Stimulated activated naive CD8-positive, alpha-beta T cell treated with anti-CD3 and anti-CD28 coated beads, Interleukin-15, amount 100 ng/mL, for 72 hours (primary cell): ENCODE results near the gene ATG12.
A peak's percentile ranks its signal among the peaks of the same experiment; 100 is the strongest.
"Not testable (repeated sequence)": the region's sequence is repeated elsewhere in the genome, so short reads cannot be mapped to it uniquely, and the experiment has no call there.

Experiments used
- ATAC-seq: fragments of 150-1000 bp; cut with Tn5 transposase; 2 replicates; pipeline ENCODE4 v1.10.0; 2021; ENCODE audit warnings: mild to moderate bottlenecking, moderate library complexity
- DNase-seq, 2 donors: peaks; one replicate each; pipeline ENCODE4 v3.0.0; 2021 to 2022
- H3K27ac Mint-ChIP-seq, 2 donors: one replicate each; pipeline ENCODE4 v1.8.0; 2022; ENCODE audit warnings: mild to moderate bottlenecking in 2 of 2, mixed read lengths in 2 of 2, moderate library complexity in 2 of 2
- H3K27me3 Mint-ChIP-seq: one replicate; pipeline ENCODE4 v1.8.0; 2022; ENCODE audit warnings: mixed read lengths
- H3K4me1 Mint-ChIP-seq: one replicate; pipeline ENCODE4 v1.8.0; 2022; ENCODE audit warnings: mild to moderate bottlenecking, mixed read lengths
- H3K4me3 Mint-ChIP-seq, 2 donors: one replicate each; pipeline ENCODE4 v1.8.0; 2022; ENCODE audit warnings: mild to moderate bottlenecking in 2 of 2, mixed read lengths in 2 of 2, moderate library complexity in 1 of 2
- H3K9me3 Mint-ChIP-seq, 2 donors: one replicate each; pipeline ENCODE4 v1.8.0; 2022; ENCODE audit warnings: mixed read lengths in 2 of 2

Gene ATG12

GRCh38 chr5:115841382-115842088, at the start of gene ATG12, which contains the start of gene AP3S1:
TSS of gene ATG12 (minus strand) at chr5:115841565. CDS start at chr5:115841552, 13 bp downstream.
TSS of gene AP3S1 (plus strand) at chr5:115841935. CDS start at chr5:115842038, 103 bp downstream.
- H3K27ac Mint-ChIP-seq, result peak within 1 kb of the TSS; percentile 98 to 99
- H3K4me1 Mint-ChIP-seq, result peaks cover 53% of the 10 kb centered on the region
- H3K4me3 Mint-ChIP-seq, result peak within 1 kb of the TSS; percentile 95 to 96
- no peaks in the 10 kb centered on the region for H3K9me3 Mint-ChIP-seq
- ATAC-seq (peak; percentile 92), DNase-seq (peak; percentile 88 to 90)
- no peaks in the 10 kb centered on the region for H3K27me3 Mint-ChIP-seq

- DNase-seq (no peak), ATAC-seq (no peak)
- H3K4me1 Mint-ChIP-seq, result no peaks in the 10 kb centered on the region
- H3K27ac Mint-ChIP-seq, result no peak overlapping the region
- H3K9me3 Mint-ChIP-seq, result no peaks in the 10 kb centered on the region
- H3K27me3 Mint-ChIP-seq, result no peaks in the 10 kb centered on the region
- H3K4me3 Mint-ChIP-seq, result no peak overlapping the region
These were observed 46.7 kb upstream of the ATG12 start for GRCh38 chr5:115888027-115888426.

GRCh38 chr5:115885208-115885607, 43.8 kb upstream of the ATG12 start:
- peaks cover 11 to 13% of the 10 kb centered on the region in 2 donors for H3K9me3 Mint-ChIP-seq
- not testable (repeated sequence) for H3K4me1 Mint-ChIP-seq, ATAC-seq, H3K4me3 Mint-ChIP-seq, H3K27me3 Mint-ChIP-seq, H3K27ac Mint-ChIP-seq, DNase-seq

GRCh38 chr5:115884704-115885103, 43.3 kb upstream of the ATG12 start:
- H3K4me1 Mint-ChIP-seq, result no peaks in the 10 kb centered on the region
- no peak overlapping the region for H3K4me3 Mint-ChIP-seq
- ATAC-seq (no peak), DNase-seq (no peak)
- peaks cover 16% of the 10 kb centered on the region in 2 donors for H3K9me3 Mint-ChIP-seq
- H3K27me3 Mint-ChIP-seq, result no peaks in the 10 kb centered on the region
- H3K27ac Mint-ChIP-seq, result no peak overlapping the region

GRCh38 chr5:115882434-115882833, 41.1 kb upstream of the ATG12 start:
- DNase-seq, H3K4me1 Mint-ChIP-seq, H3K27me3 Mint-ChIP-seq, ATAC-seq, H3K4me3 Mint-ChIP-seq, H3K27ac Mint-ChIP-seq: not testable (repeated sequence)
- peaks cover 20 to 29% of the 10 kb centered on the region in 2 donors for H3K9me3 Mint-ChIP-seq

GRCh38 chr5:115877342-115877741, 36.0 kb upstream of the ATG12 start:
- not testable (repeated sequence) for H3K4me1 Mint-ChIP-seq, DNase-seq, H3K4me3 Mint-ChIP-seq, H3K27me3 Mint-ChIP-seq, H3K27ac Mint-ChIP-seq, ATAC-seq
- peaks cover 20 to 29% of the 10 kb centered on the region in 2 donors for H3K9me3 Mint-ChIP-seq

GRCh38 chr5:115875447-115875846, 34.1 kb upstream of the ATG12 start:
- H3K27ac Mint-ChIP-seq, result no peak overlapping the region
- ATAC-seq, result no peak
- H3K4me3 Mint-ChIP-seq, result no peak overlapping the region
- no peaks in the 10 kb centered on the region for H3K27me3 Mint-ChIP-seq
- DNase-seq, result no peak
- H3K4me1 Mint-ChIP-seq, result no peaks in the 10 kb centered on the region
- peaks cover 9 to 21% of the 10 kb centered on the region in 2 donors for H3K9me3 Mint-ChIP-seq

- no peak overlapping the region for H3K27ac Mint-ChIP-seq
- peaks cover under 1 to 4% of the 10 kb centered on the region in 2 donors for H3K9me3 Mint-ChIP-seq
- DNase-seq (no peak), ATAC-seq (no peak)
- no peak overlapping the region for H3K4me3 Mint-ChIP-seq
- no peaks in the 10 kb centered on the region for H3K4me1 Mint-ChIP-seq
- H3K27me3 Mint-ChIP-seq, result no peaks in the 10 kb centered on the region
These were observed 32.0 kb upstream of the ATG12 start for GRCh38 chr5:115873392-115873791.

- ATAC-seq (no peak), DNase-seq (no peak)
- Mint-ChIP-seq H3K27me3 (no peaks in the 10 kb centered on the region), H3K4me3 (no peak overlapping the region), H3K4me1 (no peaks in the 10 kb centered on the region), H3K9me3 (no peaks in the 10 kb centered on the region), H3K27ac (no peak overlapping the region)
These were observed 31.1 kb upstream of the ATG12 start for GRCh38 chr5:115872447-115872846.

- ATAC-seq, result no peak
- no peaks in the 10 kb centered on the region for H3K9me3 Mint-ChIP-seq
- H3K27ac Mint-ChIP-seq, result no peak overlapping the region
- DNase-seq, result no peak
- H3K4me1 Mint-ChIP-seq, result no peaks in the 10 kb centered on the region
- H3K27me3 Mint-ChIP-seq, result no peaks in the 10 kb centered on the region
- no peak overlapping the region for H3K4me3 Mint-ChIP-seq
These were observed 28.0 kb upstream of the ATG12 start for GRCh38 chr5:115869256-115869795.

- Mint-ChIP-seq H3K27ac (peak overlapping the region in 1 of 2 donors; percentile 42), H3K4me3 (no peak overlapping the region), H3K27me3 (no peaks in the 10 kb centered on the region), H3K4me1 (peaks cover 25% of the 10 kb centered on the region), H3K9me3 (peaks cover 4 to 7% of the 10 kb centered on the region in 2 donors)
- ATAC-seq (no peak), DNase-seq (no peak)
These were observed 18.0 kb upstream of the ATG12 start for GRCh38 chr5:115859378-115859777.

GRCh38 chr5:115858396-115858795, 17.0 kb upstream of the ATG12 start:
- Mint-ChIP-seq H3K9me3 (peaks cover 12 to 14% of the 10 kb centered on the region in 2 donors), H3K4me3 (peak overlapping the region; percentile 29 to 36), H3K27me3 (no peaks in the 10 kb centered on the region), H3K27ac (no peak overlapping the region), H3K4me1 (peaks cover 31% of the 10 kb centered on the region)
- DNase-seq (no peak), ATAC-seq (no peak)

- DNase-seq (no peak), ATAC-seq (no peak)
- Mint-ChIP-seq H3K27me3 (no peaks in the 10 kb centered on the region), H3K9me3 (peaks cover 15 to 18% of the 10 kb centered on the region in 2 donors), H3K27ac (no peak overlapping the region), H3K4me1 (peaks cover 31% of the 10 kb centered on the region), H3K4me3 (no peak overlapping the region)
These were observed 16.4 kb upstream of the ATG12 start for GRCh38 chr5:115857626-115858349.

GRCh38 chr5:115857057-115857479, 15.7 kb upstream of the ATG12 start:
- Mint-ChIP-seq H3K27ac (peak overlapping the region in 1 of 2 donors; percentile 69), H3K9me3 (peaks cover 15 to 18% of the 10 kb centered on the region in 2 donors), H3K27me3 (no peaks in the 10 kb centered on the region), H3K4me1 (peaks cover 31% of the 10 kb centered on the region), H3K4me3 (no peak overlapping the region)
- no peak for DNase-seq
- no peak for ATAC-seq

GRCh38 chr5:115855959-115856358, 14.6 kb upstream of the ATG12 start:
- Mint-ChIP-seq H3K27me3 (no peaks in the 10 kb centered on the region), H3K27ac (no peak overlapping the region), H3K4me3 (no peak overlapping the region), H3K4me1 (peaks cover 32% of the 10 kb centered on the region), H3K9me3 (peaks cover 12 to 13% of the 10 kb centered on the region in 2 donors)
- DNase-seq (no peak), ATAC-seq (no peak)

GRCh38 chr5:115854139-115854538, 12.8 kb upstream of the ATG12 start:
- DNase-seq (no peak), ATAC-seq (no peak)
- Mint-ChIP-seq H3K9me3 (peaks cover 11% of the 10 kb centered on the region in 2 donors), H3K4me3 (no peak overlapping the region), H3K4me1 (peaks cover 43% of the 10 kb centered on the region), H3K27me3 (no peaks in the 10 kb centered on the region), H3K27ac (no peak overlapping the region)
